ENCODE data around the gene NRN1L. TPM values are rescaled to one million over a fixed set of nuclear protein-coding genes. Genes with fewer than 3 reads are reported as not detected.
"Not testable (repeated sequence)": the region's sequence is repeated elsewhere in the genome, so short reads cannot be mapped to it uniquely, and the experiment has no call there.

The NRN1L gene
- 1 to 10 TPM in 1 of 4 donors, not detected in 3; 2.1 TPM for total RNA-seq

DNA sequence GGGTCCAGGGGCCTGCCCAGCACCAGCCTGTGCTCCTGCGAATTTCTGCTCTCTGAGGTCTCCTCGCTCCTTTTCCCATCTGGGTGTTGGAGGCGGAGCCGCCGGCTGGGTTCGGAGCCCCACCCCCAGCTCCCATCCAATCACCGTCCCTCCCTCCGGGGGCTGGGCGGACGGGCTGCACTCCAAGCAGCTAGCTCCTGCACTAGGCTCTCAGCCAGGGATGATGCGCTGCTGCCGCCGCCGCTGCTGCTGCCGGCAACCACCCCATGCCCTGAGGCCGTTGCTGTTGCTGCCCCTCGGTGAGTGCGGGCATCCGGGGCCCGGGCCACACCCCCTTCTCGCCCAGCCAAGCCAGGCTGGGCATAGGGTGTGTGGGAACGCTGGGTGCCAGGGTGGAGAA lies at the start of gene NRN1L:
Gene NRN1L, plus strand, starts transcription at position 202 of the 400 bp plus-strand sequence. Its CDS starts 19 bp downstream, at position 221.
- no peaks in the 10 kb centered on the region for H3K27me3 ChIP-seq
- peak; percentile 92 to 93 for DNase-seq
- H3K27ac ChIP-seq: peak within 1 kb of the TSS; percentile 60 to 76
- H3K4me3 ChIP-seq: no peak within 1 kb of the TSS
- intact Hi-C loops (cut with DNase I; ENCODE audit: low total_unique reads): loop anchor here (5.0 kb wide), 1 partner anchor 43 kb away; no protein-coding TSS in a partner anchor
- H3K9me3 ChIP-seq: no peaks in the 10 kb centered on the region
- H3K36me3 ChIP-seq: no peaks in the 10 kb centered on the region
- H3K4me1 ChIP-seq: peaks cover 0 to 5% of the 10 kb centered on the region in 2 donors
- peak in 1 of 2 donors; percentile 17 for TF ChIP-seq POLR2A (IDR thresholded peaks at IDR 0.05)
- TF ChIP-seq, protein P1, sequence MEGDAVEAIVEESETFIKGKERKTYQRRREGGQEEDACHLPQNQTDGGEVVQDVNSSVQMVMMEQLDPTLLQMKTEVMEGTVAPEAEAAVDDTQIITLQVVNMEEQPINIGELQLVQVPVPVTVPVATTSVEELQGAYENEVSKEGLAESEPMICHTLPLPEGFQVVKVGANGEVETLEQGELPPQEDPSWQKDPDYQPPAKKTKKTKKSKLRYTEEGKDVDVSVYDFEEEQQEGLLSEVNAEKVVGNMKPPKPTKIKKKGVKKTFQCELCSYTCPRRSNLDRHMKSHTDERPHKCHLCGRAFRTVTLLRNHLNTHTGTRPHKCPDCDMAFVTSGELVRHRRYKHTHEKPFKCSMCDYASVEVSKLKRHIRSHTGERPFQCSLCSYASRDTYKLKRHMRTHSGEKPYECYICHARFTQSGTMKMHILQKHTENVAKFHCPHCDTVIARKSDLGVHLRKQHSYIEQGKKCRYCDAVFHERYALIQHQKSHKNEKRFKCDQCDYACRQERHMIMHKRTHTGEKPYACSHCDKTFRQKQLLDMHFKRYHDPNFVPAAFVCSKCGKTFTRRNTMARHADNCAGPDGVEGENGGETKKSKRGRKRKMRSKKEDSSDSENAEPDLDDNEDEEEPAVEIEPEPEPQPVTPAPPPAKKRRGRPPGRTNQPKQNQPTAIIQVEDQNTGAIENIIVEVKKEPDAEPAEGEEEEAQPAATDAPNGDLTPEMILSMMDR (IDR thresholded peaks at IDR 0.05): no peak

DNA sequence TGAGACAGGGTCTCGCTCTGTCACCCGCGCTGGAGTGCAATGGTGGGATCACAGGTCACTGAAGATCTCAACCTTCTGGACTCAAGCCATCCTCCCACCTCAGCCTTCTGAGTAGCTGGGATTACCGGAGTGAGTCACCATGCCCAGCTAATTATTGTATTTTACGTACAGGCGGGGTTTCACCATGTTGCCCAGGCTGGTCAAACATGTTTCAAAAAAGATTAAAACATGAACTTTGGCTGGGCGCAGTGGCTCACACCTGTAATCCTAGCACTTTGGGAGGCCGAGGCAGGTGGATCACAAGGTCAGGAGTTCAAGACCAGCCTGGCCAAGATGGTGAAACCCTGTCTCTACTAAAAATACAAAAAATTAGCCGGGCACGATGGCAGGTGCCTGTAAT lies 47.5 kb upstream of the NRN1L start:
- H3K4me3 ChIP-seq; H3K27ac ChIP-seq; H3K9me3 ChIP-seq; H3K36me3 ChIP-seq; H3K27me3 ChIP-seq; intact Hi-C loops (cut with DNase I; ENCODE audit: low total_unique reads); DNase-seq; H3K4me1 ChIP-seq: not testable (repeated sequence)

DNA sequence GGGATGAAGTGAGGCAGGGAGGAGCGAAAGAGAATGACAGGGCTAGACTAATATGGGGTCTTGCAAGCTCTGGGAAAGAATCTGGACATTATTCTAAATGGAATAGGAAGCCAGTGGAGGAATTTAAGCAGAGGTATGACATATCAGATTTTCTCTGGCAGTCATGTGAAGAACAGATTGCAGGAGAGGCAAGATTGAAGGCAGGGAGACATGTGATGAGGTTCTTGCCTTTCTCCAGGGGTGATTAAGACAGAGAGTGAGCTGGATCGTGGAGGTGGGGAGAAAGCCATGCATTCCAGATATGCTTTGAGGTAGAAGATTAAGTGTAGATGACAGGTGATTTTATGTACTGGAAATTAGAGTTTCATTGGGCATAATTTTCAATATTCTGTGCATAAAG lies 46.9 kb upstream of the NRN1L start:
- DNase-seq: no peak
- intact Hi-C loops (cut with DNase I; ENCODE audit: low total_unique reads): no loop called here
- Histone ChIP-seq H3K4me3 (no peak overlapping the region), H3K27me3 (no peaks in the 10 kb centered on the region), H3K27ac (no peak overlapping the region), H3K9me3 (no peaks in the 10 kb centered on the region), H3K36me3 (no peaks in the 10 kb centered on the region), H3K4me1 (no peaks in the 10 kb centered on the region)
- no peak for TF ChIP-seq POLR2A (IDR thresholded peaks at IDR 0.05)
- TF ChIP-seq, protein P1 (IDR thresholded peaks at IDR 0.05): no peak

DNA sequence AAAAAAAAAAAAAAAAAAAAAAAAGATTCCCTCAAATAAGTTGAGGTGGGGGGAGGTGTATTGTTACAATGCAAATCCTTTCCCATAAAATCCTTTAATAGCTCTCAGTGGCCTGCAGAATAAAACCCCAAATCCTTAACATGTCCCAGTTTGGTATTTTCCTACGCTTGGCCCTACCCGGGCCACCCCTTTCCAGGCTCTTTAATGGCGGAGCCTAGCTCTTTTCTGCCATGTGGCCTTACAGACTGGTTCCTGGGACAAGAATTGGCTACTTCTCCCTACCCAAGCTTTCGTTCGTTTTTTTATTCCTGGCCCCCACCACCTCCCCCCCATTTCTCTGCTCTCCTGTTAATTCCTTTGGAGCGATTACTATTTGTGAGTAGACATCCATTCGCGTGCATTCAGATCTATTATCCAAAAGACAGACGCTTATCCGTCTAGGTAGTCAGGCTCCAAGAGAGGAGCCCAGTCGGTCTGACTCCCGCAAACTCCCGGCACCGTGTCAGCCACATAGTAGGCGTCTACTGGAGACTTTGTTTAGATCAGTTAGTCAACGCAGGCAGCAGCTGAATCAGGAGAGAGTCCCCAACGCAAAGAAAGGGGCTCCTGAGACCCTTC lies 43.4 kb upstream of the NRN1L start:
- H3K4me3 ChIP-seq: peak overlapping the region; percentile 79 to 91
- H3K36me3 ChIP-seq: no peaks in the 10 kb centered on the region
- H3K4me1 ChIP-seq: peaks cover 6 to 14% of the 10 kb centered on the region in 2 donors
- H3K9me3 ChIP-seq: no peaks in the 10 kb centered on the region
- no peak for DNase-seq
- no peaks in the 10 kb centered on the region for H3K27me3 ChIP-seq
- intact Hi-C loops (cut with DNase I; ENCODE audit: low total_unique reads): no loop called here
- TF ChIP-seq POLR2A (IDR thresholded peaks at IDR 0.05): no peak
- TF ChIP-seq, protein P1 (IDR thresholded peaks at IDR 0.05): no peak
- peak overlapping the region; percentile 99 to 100 for H3K27ac ChIP-seq

DNA sequence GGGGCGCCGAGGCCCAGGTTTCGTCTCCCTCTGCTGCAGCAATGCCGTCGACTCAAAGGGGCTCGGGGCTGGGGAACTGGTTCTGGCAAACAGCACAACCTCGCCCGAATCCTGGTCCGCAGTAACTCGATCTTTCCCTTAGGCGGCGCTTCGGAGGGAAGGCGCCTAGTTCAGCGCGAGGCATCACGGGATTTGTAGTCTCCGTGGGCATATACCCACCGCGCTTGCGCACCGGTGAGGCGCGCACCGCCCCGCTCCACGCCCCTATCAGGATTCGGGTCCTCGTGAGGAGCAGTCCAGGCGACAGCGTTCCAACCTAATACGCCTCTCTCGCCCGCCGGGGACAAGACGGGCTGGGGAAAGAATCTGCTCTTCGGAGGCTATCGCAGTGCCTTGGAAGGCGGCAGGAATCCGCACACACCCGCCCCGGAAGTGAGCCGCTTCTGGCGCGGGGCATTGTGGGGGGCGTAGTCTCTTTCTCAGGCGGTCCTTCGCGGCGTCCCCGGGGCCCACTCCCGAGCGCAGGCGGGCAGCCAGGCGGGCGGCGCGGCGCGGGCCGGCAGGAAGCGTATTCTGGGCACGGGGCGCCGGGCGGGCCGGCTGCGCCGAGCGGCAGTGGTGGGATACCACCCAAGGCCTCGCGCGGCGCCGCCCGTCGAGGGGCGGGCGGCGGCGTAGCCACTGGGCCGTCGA lies 42.7 kb upstream of the NRN1L start, which contains the start of gene THAP11:
Gene THAP11, plus strand, starts transcription at position 505 of the 693 bp plus-strand sequence. CDS start 235 bp downstream, outside the sequence.
- Histone ChIP-seq H3K4me3 (peak within 1 kb of the TSS; percentile 79 to 91), H3K4me1 (peaks cover 6 to 14% of the 10 kb centered on the region in 2 donors), H3K36me3 (no peaks in the 10 kb centered on the region), H3K9me3 (no peaks in the 10 kb centered on the region), H3K27ac (peak within 1 kb of the TSS; percentile 99 to 100), H3K27me3 (no peaks in the 10 kb centered on the region)
- intact Hi-C loops (cut with DNase I; ENCODE audit: low total_unique reads): no loop called here
- peak; percentile 93 to 96 for DNase-seq
- TF ChIP-seq, protein P1 (IDR thresholded peaks at IDR 0.05): peak; percentile 84 to 95 (median 94)
- TF ChIP-seq POLR2A (IDR thresholded peaks at IDR 0.05): peak; percentile 21 to 79
